Spleen (tissue), 11 donors: ENCODE data around the gene H1-8. TPM values are rescaled to one million over a fixed set of nuclear protein-coding genes. Genes with fewer than 3 reads are reported as not detected.

Experiments
- DNase-seq: peaks from one replicate; pipeline ENCODE4 v3.0.0-alpha.2; 2020
- H3K27ac ChIP-seq, 8 donors: fragments of 200-600 bp; sonication (generic) in 7 of 8; 1 replicate in 4 of 8; 2 replicates in 4 of 8; pipeline versions ENCODE4 v1.5.0 to v1.8.0; 2016 to 2021; ENCODE audit warnings: inconsistent platforms in 4 of 8, mild to moderate bottlenecking in 4 of 8, moderate library complexity in 1 of 8
- H3K27me3 ChIP-seq, 7 donors: fragments of 200-600 bp; sonication (generic) in 6 of 7; replicated peaks in 1 of 7; 1 replicate in 4 of 7; 2 replicates in 3 of 7; pipeline versions ENCODE4 v1.5.0 to v1.8.0; 2016 to 2021; ENCODE audit warnings: inconsistent platforms in 3 of 7, mild to moderate bottlenecking in 1 of 7
- H3K36me3 ChIP-seq, 6 donors: fragments of 200-600 bp; sonication (generic) in 5 of 6; 1 replicate in 4 of 6; 2 replicates in 2 of 6; pipeline versions ENCODE4 v1.5.0 to v1.8.0; 2016 to 2021; ENCODE audit warnings: inconsistent platforms in 2 of 6
- H3K4me1 ChIP-seq, 6 donors: fragments of 200-600 bp; sonication (generic) in 5 of 6; 1 replicate in 3 of 6; 2 replicates in 3 of 6; pipeline versions ENCODE4 v1.5.0 to v1.8.0; 2016 to 2021; ENCODE audit warnings: inconsistent platforms in 3 of 6
- H3K4me3 ChIP-seq, 8 donors: fragments of 200-600 bp; sonication (generic) in 7 of 8; 1 replicate in 4 of 8; 2 replicates in 4 of 8; pipeline versions ENCODE4 v1.5.0 to v1.8.0; 2016 to 2021; ENCODE audit warnings: inconsistent platforms in 4 of 8, mild to moderate bottlenecking in 4 of 8, moderate library complexity in 2 of 8
- H3K9me3 ChIP-seq, 8 donors: fragments of 200-600 bp; sonication (generic) in 7 of 8; 1 replicate in 4 of 8; 2 replicates in 4 of 8; pipeline versions ENCODE4 v1.5.0 to v1.8.0; 2016 to 2021; ENCODE audit warnings: inconsistent platforms in 4 of 8
- POLR2A ChIP-seq, 3 donors: fragments of 450-650 bp; IDR thresholded peaks; one replicate each; pipeline ENCODE4 v1.5.1; 2017; ENCODE audit warnings: antibody characterized with exemption in 3 of 3, mild to moderate bottlenecking in 1 of 3
- POLR2AphosphoS5 ChIP-seq, 3 donors: sonication (generic); formaldehyde crosslinking; IDR thresholded peaks; one replicate each; pipeline ENCODE4 v1.5.1; 2017; ENCODE audit warnings: antibody characterized with exemption in 3 of 3
- WGBS, 5 donors: extraction: QIAGEN DNeasy Blood & Tissue Kit in 3 of 5; methylation state at CpG; one replicate each; pipeline versions ENCODE4 v1.1.5 to v1.1.7; 2013 to 2018; 5-methylcytosine and 5-hydroxymethylcytosine counted together
- intact Hi-C: fragments of 100-400 bp; cut with DNase I; formaldehyde crosslinking; loops from one replicate; pipeline ENCODE4 v1.15.0; 2023; ENCODE audit warnings: low total_unique reads
- polyA plus RNA-seq, 3 donors: library from polyadenylated mRNA; stranded (reverse); fragments of 200-250 nt; gene quantifications; one replicate each; pipeline ENCODE4 v1.2.1, GENCODE V29; 2013
- total RNA-seq, 7 donors: library from RNA; depleted of rRNA in 3 of 7; stranded (reverse); fragments of >200 nt in 3 of 7; fragmentation: NEBNext Ultra II Directional in 4 of 7; extraction: Animal tissue kit (Norgen Biotek cat#: 25700) in 4 of 7; gene quantifications; one replicate each; pipeline versions ENCODE4 v1.1.0 to v1.2.1, GENCODE V29; 2016 to 2021
- TF ChIP-seq, protein P1 (sequence below), 11 experiments: fragments of 200-600 bp in 7 of 11; fragments of 450-650 bp in 4 of 11; sonication (generic) in 4 of 11; IDR thresholded peaks in 8 of 11; conservative IDR thresholded peaks in 3 of 11; 1 replicate in 7 of 11; 2 replicates in 4 of 11; pipeline versions ENCODE4 v1.4.0 to v1.8.0; 2016 to 2021; ENCODE audit warnings: antibody characterized with exemption in 11 of 11, inconsistent platforms in 4 of 11, mild to moderate bottlenecking in 1 of 11
- donor health status: healthy with polysubstance abuse.
- donor health status: DM: no; HTN: no; CAD: no; lungs with moderate emphysema.
- donor health status: DM: no; HTN: no; CAD: no.
- donor health status: Bipolar disorder and iron deficiency.
- donor health status: healthy.
- donor health status: DM: no; HTN: no; CAD: no.
- donor health status: DM: yes; HTN: yes; CAD: no.

H1-8 gene
- total and polyA plus RNA-seq, 10 donors = not detected

DNA sequence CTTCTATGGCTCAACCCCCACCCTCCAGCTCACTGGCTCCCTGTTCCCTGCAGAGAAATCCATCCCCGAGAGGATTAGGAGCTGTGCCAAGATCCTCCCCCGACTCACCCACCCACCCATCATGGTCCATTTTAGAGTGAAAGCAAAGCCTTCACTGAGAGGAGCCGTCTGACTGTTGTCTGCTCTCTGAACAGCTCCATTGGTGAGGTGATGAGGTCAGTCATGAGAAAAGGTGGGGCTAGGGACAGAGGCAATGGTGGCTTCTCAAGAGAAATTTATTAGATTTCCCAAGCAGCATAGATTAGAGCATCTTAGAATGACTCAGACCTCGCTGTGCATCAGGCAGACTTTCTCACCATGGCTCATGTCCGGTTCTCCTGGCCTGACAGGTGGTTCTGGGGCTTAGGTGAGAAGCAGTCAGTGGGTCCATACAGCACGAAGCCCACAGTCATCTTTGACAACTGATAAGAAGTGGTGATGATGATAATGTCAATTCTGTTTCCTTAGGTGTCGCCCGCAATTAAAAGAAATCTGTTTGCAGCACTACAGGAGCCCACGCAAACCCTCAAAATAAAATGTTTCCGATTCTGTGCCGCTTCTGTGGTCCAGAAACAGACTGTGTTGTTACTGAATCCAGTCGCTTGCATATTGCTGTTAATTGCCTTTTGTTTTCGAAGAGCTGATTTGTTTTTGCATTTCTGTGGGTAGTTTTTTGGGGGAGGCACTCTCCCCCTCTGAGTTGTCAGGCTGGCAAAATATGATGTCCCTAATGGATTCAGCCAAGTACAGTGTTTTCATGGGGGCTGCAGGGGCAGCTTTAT lies 39.3 kb upstream of the H1-8 start:
- intact Hi-C loops = no loop called here
- H3K4me1 ChIP-seq = peaks cover 0 to 37% (median 24%) of the 10 kb centered on the region in 6 donors
- WGBS, 5 donors = 89 to 94% (median 93%) methylated on average over 13 of the region's 13 CpGs
- DNase-seq = no peak
- no peaks in the 10 kb centered on the region for H3K9me3 ChIP-seq
- peaks cover 0 to 81% (median 9%) of the 10 kb centered on the region in 6 donors for H3K36me3 ChIP-seq
- H3K27me3 ChIP-seq = no peaks in the 10 kb centered on the region
- H3K4me3 ChIP-seq = no peak overlapping the region
- H3K27ac ChIP-seq = no peak overlapping the region
- TF ChIP-seq, protein P1, sequence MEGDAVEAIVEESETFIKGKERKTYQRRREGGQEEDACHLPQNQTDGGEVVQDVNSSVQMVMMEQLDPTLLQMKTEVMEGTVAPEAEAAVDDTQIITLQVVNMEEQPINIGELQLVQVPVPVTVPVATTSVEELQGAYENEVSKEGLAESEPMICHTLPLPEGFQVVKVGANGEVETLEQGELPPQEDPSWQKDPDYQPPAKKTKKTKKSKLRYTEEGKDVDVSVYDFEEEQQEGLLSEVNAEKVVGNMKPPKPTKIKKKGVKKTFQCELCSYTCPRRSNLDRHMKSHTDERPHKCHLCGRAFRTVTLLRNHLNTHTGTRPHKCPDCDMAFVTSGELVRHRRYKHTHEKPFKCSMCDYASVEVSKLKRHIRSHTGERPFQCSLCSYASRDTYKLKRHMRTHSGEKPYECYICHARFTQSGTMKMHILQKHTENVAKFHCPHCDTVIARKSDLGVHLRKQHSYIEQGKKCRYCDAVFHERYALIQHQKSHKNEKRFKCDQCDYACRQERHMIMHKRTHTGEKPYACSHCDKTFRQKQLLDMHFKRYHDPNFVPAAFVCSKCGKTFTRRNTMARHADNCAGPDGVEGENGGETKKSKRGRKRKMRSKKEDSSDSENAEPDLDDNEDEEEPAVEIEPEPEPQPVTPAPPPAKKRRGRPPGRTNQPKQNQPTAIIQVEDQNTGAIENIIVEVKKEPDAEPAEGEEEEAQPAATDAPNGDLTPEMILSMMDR (IDR thresholded peaks at IDR 0.05 in 8 of 11, conservative IDR thresholded peaks at IDR 0.05 in 3 of 11) = no peak
- TF ChIP-seq POLR2AphosphoS5 (IDR thresholded peaks at IDR 0.05) (no peak), POLR2A (IDR thresholded peaks at IDR 0.05) (no peak)

DNA sequence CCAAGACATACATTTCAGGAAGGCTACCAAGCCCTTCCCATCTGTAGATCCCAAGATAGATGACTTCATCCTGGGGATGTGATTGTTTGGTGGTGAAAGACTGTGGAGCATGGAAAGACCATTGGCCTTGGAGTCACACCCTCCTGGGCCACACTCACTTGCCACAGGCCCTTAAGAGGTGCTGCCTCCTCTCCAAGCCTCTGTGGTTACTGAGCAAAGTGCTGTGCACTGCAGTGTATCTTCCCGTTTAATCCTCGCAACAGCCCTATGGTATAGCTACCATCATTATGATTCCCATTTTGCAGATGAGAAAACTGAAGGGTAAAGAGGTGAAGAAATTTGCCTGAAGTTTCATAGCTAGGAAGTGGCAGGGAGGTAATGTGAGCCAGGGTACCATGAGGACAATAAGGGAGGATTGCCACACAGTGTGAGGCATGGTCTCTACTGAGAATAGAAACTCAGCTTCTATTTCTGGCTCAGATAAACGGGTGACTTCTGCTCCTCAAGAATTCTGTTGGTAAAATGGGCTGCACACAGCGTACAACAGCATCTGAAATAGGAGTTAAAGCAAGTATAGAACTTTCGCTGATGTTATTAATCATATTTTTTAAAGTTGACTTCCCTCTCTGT lies 38.4 kb upstream of the H1-8 start:
- Histone ChIP-seq H3K36me3 (peaks cover 0 to 87% (median 9%) of the 10 kb centered on the region in 6 donors), H3K4me3 (no peak overlapping the region), H3K27ac (peak overlapping the region in 1 of 8 donors; percentile 29), H3K9me3 (no peaks in the 10 kb centered on the region), H3K4me1 (peaks cover 0 to 37% (median 24%) of the 10 kb centered on the region in 6 donors), H3K27me3 (no peaks in the 10 kb centered on the region)
- 68 to 83% (median 75%) methylated on average over 5 of the region's 5 CpGs for WGBS, 5 donors
- DNase-seq = no peak
- TF ChIP-seq POLR2AphosphoS5 (IDR thresholded peaks at IDR 0.05) (no peak), POLR2A (IDR thresholded peaks at IDR 0.05) (no peak)
- TF ChIP-seq, protein P1 (IDR thresholded peaks at IDR 0.05 in 8 of 11, conservative IDR thresholded peaks at IDR 0.05 in 3 of 11) = no peak
- intact Hi-C loops = no loop called here

DNA sequence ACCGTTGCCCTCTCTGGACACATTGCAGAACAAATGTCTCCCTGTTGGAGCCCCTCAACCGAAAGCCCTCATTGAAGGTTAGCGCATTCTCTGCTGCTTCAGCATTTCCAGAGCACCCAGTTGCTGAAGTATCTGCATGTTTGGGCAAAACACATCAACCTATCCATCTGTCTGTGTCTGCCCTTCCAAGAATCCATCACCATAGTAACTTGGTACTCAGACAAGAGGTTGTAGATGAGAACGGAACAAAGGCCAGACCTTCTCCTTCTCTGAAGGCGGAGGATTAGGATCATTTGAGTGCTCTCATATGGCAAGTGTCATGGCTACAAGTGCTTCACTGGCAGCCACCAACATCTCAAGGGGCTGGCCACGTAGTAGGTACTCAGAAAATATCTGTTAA lies 37.6 kb upstream of the H1-8 start:
- Histone ChIP-seq H3K9me3 (no peaks in the 10 kb centered on the region), H3K4me3 (no peak overlapping the region), H3K27me3 (no peaks in the 10 kb centered on the region), H3K36me3 (peaks cover 0 to 87% (median 9%) of the 10 kb centered on the region in 6 donors), H3K27ac (no peak overlapping the region), H3K4me1 (peaks cover 0 to 37% (median 22%) of the 10 kb centered on the region in 6 donors)
- DNase-seq = peak; percentile 27
- intact Hi-C loops = no loop called here
- 79 to 94% (median 87%) methylated on average over 6 of the region's 6 CpGs for WGBS, 5 donors
- no peak for TF ChIP-seq POLR2A (IDR thresholded peaks at IDR 0.05)

DNA sequence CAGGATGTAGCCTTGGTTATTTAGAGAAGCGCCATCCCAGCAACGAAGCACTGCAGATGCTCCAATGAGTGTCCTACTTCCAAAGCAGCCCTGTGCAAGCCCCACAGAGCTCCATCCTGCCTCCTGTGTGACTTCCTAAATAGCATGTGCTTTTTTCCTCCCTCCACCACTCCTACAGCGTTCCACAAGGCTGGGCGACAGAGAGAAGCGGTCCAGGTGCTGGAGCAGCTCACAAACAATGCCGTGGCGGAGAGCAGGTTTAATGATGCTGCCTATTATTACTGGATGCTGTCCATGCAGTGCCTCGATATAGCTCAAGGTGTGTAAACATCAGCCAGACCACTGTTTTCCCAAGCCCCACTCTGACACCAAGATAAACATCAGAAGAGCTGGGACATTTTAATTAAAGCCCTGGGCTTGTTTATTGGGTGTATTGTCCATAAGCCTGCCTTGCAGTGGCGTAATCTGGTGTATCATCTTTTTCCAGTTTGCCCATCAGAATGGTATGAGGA lies 36.7 kb upstream of the H1-8 start:
- TF ChIP-seq POLR2AphosphoS5 (IDR thresholded peaks at IDR 0.05) (no peak), POLR2A (IDR thresholded peaks at IDR 0.05) (no peak)
- TF ChIP-seq, protein P1 (IDR thresholded peaks at IDR 0.05 in 8 of 11, conservative IDR thresholded peaks at IDR 0.05 in 3 of 11) = no peak
- Histone ChIP-seq H3K27me3 (no peaks in the 10 kb centered on the region), H3K27ac (no peak overlapping the region), H3K4me1 (peaks cover 0 to 37% (median 22%) of the 10 kb centered on the region in 6 donors), H3K9me3 (no peaks in the 10 kb centered on the region), H3K36me3 (peaks cover 0 to 80% (median 9%) of the 10 kb centered on the region in 6 donors), H3K4me3 (no peak overlapping the region)
- WGBS, 5 donors = 68 to 89% (median 86%) methylated on average over 9 of the region's 9 CpGs
- intact Hi-C loops = no loop called here
- peak; percentile 32 for DNase-seq
